ENCODE data around the gene SNTB2. TPM values are rescaled to one million over a fixed set of nuclear protein-coding genes. Genes with fewer than 3 reads are reported as not detected.

The SNTB2 gene
- total and polyA plus RNA-seq, 8 donors = 4.0 to 74.4 (median 22.1) TPM

DNA sequence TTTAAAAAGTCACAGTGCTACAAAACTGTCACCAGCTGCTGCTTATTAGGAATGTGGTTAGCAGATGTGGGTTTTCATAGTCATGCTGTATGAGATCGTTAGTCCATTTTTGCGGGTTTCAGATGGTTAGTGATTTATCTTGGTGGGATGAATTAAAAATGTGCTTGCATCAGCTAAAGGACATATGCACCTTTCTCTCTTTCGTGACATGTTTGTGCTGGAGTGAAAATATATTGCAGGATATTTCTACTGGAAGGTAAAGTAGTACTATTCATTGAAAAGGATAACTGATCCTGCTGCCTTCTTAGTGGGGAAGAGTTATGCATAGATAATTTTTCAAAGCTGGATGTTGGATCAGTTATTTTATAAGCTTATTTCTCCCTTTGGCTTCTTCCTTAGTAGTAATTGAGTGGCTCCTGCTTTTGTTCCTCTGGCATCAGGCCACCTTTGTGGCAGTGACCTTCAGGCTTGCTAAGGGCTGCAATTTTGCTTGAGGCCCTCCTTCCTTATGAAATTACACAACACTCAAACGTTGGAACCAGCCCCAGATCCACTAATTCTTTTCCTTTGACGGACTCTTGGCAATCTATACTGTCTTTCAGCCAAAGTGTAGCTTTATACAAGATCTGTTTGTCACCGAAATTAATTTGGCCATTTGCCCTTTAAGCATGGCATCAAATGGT lies 7.5 kb upstream of the SNTB2 start:
- peak overlapping the region; percentile 45 to 77 (median 73) for H3K27ac ChIP-seq
- peaks cover 19 to 61% (median 37%) of the 10 kb centered on the region in 4 donors for H3K4me1 ChIP-seq
- H3K27me3 ChIP-seq = no peaks in the 10 kb centered on the region
- H3K4me3 ChIP-seq = no peak overlapping the region
- 9 to 22% (median 17%) methylated on average over 6 of the region's 6 CpGs for WGBS, 5 donors
- TF ChIP-seq CTCF (IDR thresholded peaks at IDR 0.05) (no peak), POLR2AphosphoS5 (IDR thresholded peaks at IDR 0.05) (peak in 2 of 3 donors; percentile 68 to 91)
- no peaks in the 10 kb centered on the region for H3K9me3 ChIP-seq
- intact Hi-C loops (cut with DNase I; ENCODE audit: low total_unique reads) = no loop called here
- no peaks in the 10 kb centered on the region for H3K36me3 ChIP-seq
- peak; percentile 87 to 88 for DNase-seq

DNA sequence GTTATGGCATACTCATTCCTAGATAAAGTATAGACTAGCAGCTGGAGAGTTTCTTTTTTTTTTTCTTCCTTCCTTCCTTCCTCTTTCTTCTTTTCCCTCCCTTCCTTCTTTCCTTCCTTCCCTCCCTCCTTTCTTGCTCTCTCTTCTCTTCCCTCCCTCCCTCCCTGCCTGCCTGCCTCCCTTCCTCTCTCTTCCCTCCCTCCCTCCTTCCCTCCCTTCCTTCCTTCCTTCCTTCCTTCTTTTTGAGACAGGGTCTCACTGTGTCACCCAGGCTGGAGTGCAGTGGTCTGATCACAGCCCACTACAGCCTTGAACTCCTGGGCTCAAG lies 7.0 kb upstream of the SNTB2 start:
- Histone ChIP-seq H3K9me3 (no peaks in the 10 kb centered on the region), H3K4me3 (no peak overlapping the region), H3K27ac (peak overlapping the region; percentile 61 to 77 (median 73)), H3K36me3 (no peaks in the 10 kb centered on the region), H3K27me3 (no peaks in the 10 kb centered on the region), H3K4me1 (peaks cover 17 to 66% (median 34%) of the 10 kb centered on the region in 4 donors)
- TF ChIP-seq POLR2A (IDR thresholded peaks at IDR 0.05) = no peak
- no peak for TF ChIP-seq EP300 (IDR thresholded peaks at IDR 0.05)
- no peak for TF ChIP-seq POLR2AphosphoS5 (IDR thresholded peaks at IDR 0.05)
- TF ChIP-seq CTCF (IDR thresholded peaks at IDR 0.05) = no peak
- DNase-seq = no peak
- intact Hi-C loops (cut with DNase I; ENCODE audit: low total_unique reads) = no loop called here

- WGBS, 5 donors = 50 to 64% (median 60%) methylated on average over 10 of the region's 10 CpGs
Measured at GRCh38 chr16:69182730-69183416, 4.1 kb upstream of the SNTB2 start.

More at GRCh38 chr16:69182730-69183416, 4.1 kb upstream of the SNTB2 start:
- no peaks in the 10 kb centered on the region for H3K9me3 ChIP-seq
- no peak for TF ChIP-seq POLR2A (IDR thresholded peaks at IDR 0.05)
- TF ChIP-seq CTCF (IDR thresholded peaks at IDR 0.05) = no peak
- no peaks in the 10 kb centered on the region for H3K27me3 ChIP-seq
- peaks cover 24 to 62% (median 40%) of the 10 kb centered on the region in 4 donors for H3K4me1 ChIP-seq
- no peaks in the 10 kb centered on the region for H3K36me3 ChIP-seq
- no peak overlapping the region for H3K27ac ChIP-seq
- peak in 1 of 2 donors; percentile 41 for DNase-seq
- no peak overlapping the region for H3K4me3 ChIP-seq
- intact Hi-C loops (cut with DNase I; ENCODE audit: low total_unique reads) = no loop called here
